GM21515 (cell line): Measurements from ENCODE around the gene CTRB2.
"Not testable (repeated sequence)": the region's sequence is repeated elsewhere in the genome, so short reads cannot be mapped to it uniquely, and the experiment has no call there.

ENCODE experiments used
- ATAC-seq: cut with Tn5 transposase; IDR thresholded peaks from one replicate; pipeline ENCODE4 v1.9.1; 2021; ENCODE audit not compliant: unreplicated experiment

The CTRB2 gene

GRCh38 chr16:75207831-75208230 lies 870 bp upstream of the CTRB2 start:
- no peak for ATAC-seq

GRCh38 chr16:75205961-75206748 lies 806 bp downstream of the CTRB2 start:
- ATAC-seq = not testable (repeated sequence)

- not testable (repeated sequence) for ATAC-seq
Measured at GRCh38 chr16:75205438-75205837, 1.5 kb downstream of the CTRB2 start.

DNA sequence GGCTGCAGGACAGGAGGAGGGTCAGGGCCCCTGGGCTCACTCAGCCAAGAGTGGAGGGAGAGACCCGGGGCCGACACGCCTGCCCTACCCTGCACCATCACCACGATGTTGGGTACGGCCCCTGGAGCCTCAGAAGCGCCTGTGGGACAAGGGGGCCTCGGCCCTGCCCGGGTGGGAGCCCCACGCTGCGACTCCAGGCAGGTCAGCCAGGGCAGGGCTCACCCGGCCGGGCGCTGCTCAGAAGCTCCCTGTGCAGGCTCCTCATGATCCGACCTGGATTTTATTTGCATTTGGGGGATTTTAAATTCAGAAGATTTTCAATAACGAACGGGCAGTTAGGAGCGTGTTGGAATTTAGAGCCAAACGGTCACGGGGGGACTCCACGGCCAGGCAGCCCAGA lies 2.1 kb downstream of the CTRB2 start:
- not testable (repeated sequence) for ATAC-seq

GRCh38 chr16:75204410-75204758 lies 2.6 kb downstream of the CTRB2 start:
- no peak for ATAC-seq

DNA sequence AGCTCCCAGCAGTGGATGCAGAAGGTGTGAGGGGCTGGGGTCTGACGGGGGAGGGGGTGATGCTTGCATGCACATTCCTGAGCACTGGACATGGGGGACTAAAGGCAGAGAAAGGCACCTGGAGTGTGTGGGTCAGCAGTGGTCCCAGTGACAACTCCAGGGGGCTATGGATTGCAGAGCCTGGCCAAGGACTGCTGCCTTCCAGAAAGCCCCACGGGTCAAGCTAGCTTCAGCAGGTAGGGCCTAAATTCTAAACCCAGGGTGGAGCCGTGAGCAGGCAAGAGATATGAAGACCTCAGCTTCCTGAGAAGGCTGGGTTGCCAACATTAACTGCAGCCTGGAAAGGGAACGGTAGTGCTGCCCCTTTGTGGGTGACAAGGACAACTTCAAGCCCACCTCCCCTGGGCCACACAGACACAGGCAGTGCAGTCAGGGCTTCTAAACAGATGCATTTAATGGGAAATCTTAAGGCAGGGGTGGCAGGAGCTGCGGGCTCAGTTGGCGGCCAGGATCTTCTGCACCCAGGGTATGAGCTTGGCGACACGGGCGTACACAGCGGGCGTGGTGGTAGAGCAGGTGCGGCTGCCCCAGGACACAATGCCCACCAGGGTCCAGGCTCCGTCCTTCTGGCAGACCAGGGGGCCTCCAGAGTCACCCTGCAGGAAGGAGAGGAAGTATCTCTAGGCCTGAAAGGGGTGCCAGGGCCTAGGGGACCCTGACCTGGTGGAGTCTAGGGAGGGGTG lies 3.1 kb downstream of the CTRB2 start:
- no peak for ATAC-seq

- ATAC-seq = no peak
Measured at GRCh38 chr16:75203096-75203495, 3.9 kb downstream of the CTRB2 start.

GRCh38 chr16:75202069-75202590 lies 4.8 kb downstream of the CTRB2 start:
- no peak for ATAC-seq

DNA sequence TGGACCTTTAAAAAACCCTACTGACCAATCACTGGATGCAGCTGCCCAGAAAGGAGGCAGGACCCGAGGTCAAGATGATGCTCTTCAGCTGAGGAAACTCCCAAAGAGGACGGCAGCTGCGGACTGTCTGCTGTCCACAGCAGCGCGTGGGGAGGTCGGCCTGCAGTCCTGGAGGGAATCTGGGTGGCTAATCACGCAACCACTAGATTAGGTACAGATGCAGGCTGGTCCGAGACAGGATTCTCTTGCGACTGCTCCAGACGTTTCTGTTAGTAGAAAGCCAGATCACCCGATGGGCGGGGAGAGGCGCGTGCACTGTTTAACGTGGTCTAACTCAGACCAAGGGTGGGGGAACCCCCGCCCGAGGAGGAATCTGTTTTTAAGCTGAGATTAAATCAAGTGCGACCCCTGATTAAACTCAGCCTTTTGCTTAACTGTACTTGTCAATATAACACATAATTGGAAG lies 8.8 kb downstream of the CTRB2 start:
- ATAC-seq = no peak

GRCh38 chr16:75197522-75198134 lies 9.3 kb downstream of the CTRB2 start:
- ATAC-seq = no peak

DNA sequence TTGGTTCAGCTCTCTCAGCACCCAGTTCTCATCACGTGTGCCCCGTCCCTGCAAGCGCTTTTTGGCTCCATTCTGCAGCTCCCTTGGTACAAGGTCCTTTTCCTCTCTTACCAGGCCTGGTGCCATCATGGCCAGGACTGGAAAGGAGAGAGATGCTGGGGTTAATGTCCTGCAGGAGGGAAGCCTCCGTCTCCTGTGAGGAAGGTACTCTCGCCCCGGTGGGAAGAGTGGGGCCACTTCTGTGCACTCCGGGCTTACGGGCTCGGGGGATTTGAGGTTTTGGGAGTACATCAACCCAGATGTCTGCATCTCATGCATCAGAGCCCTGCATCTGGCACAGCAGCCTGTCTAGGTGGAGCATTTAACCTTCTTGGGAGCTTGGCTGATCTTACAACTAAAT lies 10.1 kb downstream of the CTRB2 start:
- ATAC-seq = no peak

GRCh38 chr16:75195811-75196790 lies 10.9 kb downstream of the CTRB2 start:
- no peak for ATAC-seq

- ATAC-seq = no peak
Measured at GRCh38 chr16:75193730-75194444, 13.1 kb downstream of the CTRB2 start.

- ATAC-seq = no peak
Measured at GRCh38 chr16:75193265-75193650, 13.7 kb downstream of the CTRB2 start.

GRCh38 chr16:75192606-75193264 lies 14.2 kb downstream of the CTRB2 start:
- no peak for ATAC-seq

GRCh38 chr16:75189638-75190245 lies 17.2 kb downstream of the CTRB2 start:
- ATAC-seq = no peak

- ATAC-seq = no peak
Measured at GRCh38 chr16:75188832-75189477, 18.0 kb downstream of the CTRB2 start.

DNA sequence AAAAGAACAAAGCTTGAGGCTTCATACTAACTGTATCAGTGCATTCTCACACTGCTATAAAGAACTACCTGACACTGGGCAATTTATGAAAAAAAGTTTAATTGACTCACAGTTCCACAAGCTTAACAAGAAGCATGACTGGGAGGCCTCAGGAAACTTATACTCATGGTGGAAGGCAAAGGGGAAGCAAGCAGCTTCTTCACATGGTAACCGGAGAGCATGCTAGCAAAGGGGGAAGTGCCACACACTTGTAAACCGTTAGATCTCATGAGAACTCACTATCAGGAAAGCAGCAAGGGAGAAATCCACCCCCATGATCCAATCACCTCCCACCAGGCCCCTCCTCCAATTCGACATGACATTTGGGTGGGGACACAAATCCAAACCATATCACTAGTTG lies 25.3 kb downstream of the CTRB2 start:
- ATAC-seq = no peak
